VCaP (cell line): Measurements from ENCODE around the gene TMEM269.

Experiments used
- H3K27ac ChIP-seq: fragments of 450-650 bp; 2 replicates; pipeline ENCODE4 v1.5.1; 2017
- CTCF ChIP-seq: fragments of 450-650 bp; conservative IDR thresholded peaks from 2 replicates; pipeline ENCODE4 v1.5.1; 2017; ENCODE audit warnings: mild to moderate bottlenecking, moderate library complexity

The TMEM269 gene

DNA sequence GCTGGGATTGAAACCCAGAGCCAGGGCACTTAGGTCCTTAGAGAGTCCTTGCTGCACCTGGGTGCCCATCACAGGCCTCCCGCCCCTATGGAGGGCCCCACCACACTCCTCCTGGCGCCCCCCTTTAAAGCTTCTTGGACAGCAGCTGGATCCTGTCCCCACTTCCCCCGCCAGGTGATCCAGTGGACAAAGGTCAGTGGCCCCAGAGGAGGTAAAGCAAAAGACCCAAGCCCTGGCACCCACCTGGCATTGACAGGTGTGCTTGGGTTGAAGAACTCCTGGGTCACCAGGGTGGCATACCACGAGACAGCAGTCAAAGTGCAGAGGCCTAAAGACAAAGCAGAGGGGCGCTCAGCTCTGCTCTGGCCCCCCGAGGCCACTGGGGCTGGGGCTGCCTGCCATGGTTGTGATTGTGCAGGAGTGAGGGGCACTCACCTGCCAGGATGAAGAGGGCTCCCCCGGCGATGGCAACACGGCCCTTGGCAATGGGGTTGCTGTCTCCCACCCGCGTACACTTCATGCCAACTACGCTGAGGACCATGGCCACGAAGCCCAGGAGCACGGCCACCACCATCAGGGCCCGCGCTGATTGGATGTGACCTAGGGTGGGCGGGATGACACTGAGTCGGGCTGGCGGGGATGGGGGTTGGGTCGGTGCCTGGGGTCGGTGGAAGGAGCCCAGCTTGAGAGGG, 46.7 kb upstream of the TMEM269 start:
- TF ChIP-seq CTCF: no peak
- peak overlapping the region; percentile 34; the same call in 1 of the 2 replicates for H3K27ac ChIP-seq

DNA sequence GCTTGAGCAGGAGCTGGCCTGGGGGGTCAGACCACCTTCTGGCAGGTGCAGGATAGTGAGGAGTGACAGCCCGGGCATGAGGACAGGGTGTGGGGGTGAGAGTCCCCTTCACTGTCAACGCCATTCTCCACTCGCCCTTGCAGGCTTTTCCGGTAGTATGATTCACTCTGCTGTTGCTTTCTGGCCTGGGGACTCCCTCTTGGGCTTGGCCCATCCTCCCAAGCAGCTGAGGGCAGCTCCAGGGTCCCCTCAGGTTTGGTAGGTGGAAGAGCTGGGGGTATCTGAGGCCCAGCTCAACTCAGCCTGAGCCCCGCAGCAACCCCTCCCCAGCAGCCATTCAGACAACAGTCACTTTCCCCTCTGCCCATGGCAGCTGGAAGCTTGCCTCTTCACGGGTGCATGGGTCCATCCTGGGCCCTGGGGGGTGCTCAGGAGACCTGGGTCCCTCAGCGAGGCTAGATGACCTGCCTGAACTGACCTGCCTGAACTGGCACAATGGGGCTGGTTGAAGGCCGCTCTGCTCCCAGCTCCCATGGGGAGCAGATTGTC, 46.0 kb upstream of the TMEM269 start:
- TF ChIP-seq CTCF: no peak
- no peak overlapping the region for H3K27ac ChIP-seq

DNA sequence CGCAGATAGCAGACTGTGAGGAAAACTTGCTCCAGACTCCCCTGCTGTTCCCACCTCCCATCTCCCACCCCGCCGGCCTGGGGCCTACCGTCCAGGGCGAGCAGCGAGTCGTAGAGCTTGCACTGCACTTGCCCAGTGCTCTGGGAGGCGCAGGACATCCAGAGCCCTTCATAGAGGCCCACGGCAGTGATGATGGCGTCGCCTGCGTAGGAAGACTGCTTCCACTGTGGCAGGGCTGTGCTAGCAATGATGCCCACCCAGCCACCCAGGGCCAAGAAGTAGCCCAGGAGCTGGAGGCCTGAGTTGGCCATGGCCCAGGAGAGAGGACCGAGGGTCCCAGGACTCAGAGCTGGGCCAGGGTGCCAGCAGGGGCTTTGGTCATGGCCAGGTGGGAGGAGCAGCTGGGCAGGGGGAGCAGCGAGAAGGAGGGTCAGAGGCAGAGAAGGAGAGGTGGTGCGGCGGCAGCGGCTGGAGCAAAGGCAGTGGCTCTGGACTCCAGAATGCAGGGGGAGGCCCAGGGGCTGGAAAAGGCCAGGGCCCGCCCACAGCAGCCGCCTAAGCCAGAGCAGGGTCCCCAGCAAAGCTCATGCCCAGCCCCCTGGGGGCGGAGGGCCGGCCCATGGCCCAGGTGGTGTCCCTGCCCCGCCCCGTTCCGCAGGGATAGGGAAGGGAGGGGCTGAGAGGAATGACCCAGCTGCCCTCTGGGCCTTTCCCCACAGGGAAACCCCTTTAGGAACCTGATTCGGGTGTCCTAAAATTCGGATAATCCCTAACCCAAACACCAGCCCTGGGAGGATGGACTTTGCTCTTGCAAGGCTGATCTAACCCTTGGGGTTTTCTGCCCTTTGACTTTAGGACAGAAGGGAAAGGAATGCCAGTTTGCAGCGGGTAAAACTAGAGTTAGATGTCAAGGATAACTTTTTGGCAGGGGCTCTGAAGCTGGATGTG, 44.8 kb upstream of the TMEM269 start, which contains the start of gene CLDN19:
CLDN19 (minus strand) TSS at position 484 of the 948 bp plus-strand sequence; CDS start at position 311, 173 bp downstream.
- no peak within 1 kb of the TSS for H3K27ac ChIP-seq
- no peak for TF ChIP-seq CTCF

GRCh38 chr1:42740851-42741580, 43.8 kb upstream of the TMEM269 start:
- H3K27ac ChIP-seq: no peak overlapping the region
- TF ChIP-seq CTCF: no peak

GRCh38 chr1:42741706-42742105, 43.1 kb upstream of the TMEM269 start:
- H3K27ac ChIP-seq: no peak overlapping the region
- no peak for TF ChIP-seq CTCF

- TF ChIP-seq CTCF: no peak
- no peak overlapping the region for H3K27ac ChIP-seq
Measured at GRCh38 chr1:42742141-42742540, 42.6 kb upstream of the TMEM269 start.
